Thyroid gland (tissue), 4 donors: Measurements from ENCODE around the gene BRPF3.

Experiments used
- POLR2A ChIP-seq, 2 donors: fragments of 450-650 bp; IDR thresholded peaks; one replicate each; pipeline ENCODE4 v1.6.1; 2017; ENCODE audit warnings: antibody characterized with exemption in 2 of 2, mild to moderate bottlenecking in 2 of 2, moderate library complexity in 1 of 2
- TF ChIP-seq, protein P1 (sequence below), 6 experiments: fragments of 200-600 bp in 3 of 6; fragments of 450-650 bp in 3 of 6; sonication (generic) in 3 of 6; IDR thresholded peaks; one replicate each; pipeline ENCODE4 v1.5.1; 2016 to 2019; ENCODE audit warnings: antibody characterized with exemption in 6 of 6, mild to moderate bottlenecking in 2 of 6, inconsistent platforms in 1 of 6, moderate library complexity in 1 of 6

DNA sequence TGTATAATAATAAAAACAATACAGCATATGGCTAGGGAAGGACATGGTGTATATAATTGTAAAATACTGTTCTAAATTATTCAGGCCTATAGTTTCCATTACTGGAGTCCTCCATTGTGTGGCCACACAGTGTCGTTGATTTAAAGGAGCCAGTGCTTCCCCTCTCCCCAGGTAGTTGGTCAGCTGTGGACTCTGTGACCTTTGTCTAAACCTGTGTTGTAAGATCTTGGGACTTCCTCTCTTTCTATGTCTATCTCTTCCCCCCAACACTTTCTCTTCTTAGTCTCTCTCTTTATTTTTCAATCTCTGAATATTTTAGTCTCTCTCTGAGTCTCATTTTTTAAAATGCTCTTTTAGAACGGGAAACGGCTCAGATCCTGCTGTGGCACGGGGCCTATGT lies 35.6 kb downstream of the BRPF3 start:
- TF ChIP-seq, protein P1, sequence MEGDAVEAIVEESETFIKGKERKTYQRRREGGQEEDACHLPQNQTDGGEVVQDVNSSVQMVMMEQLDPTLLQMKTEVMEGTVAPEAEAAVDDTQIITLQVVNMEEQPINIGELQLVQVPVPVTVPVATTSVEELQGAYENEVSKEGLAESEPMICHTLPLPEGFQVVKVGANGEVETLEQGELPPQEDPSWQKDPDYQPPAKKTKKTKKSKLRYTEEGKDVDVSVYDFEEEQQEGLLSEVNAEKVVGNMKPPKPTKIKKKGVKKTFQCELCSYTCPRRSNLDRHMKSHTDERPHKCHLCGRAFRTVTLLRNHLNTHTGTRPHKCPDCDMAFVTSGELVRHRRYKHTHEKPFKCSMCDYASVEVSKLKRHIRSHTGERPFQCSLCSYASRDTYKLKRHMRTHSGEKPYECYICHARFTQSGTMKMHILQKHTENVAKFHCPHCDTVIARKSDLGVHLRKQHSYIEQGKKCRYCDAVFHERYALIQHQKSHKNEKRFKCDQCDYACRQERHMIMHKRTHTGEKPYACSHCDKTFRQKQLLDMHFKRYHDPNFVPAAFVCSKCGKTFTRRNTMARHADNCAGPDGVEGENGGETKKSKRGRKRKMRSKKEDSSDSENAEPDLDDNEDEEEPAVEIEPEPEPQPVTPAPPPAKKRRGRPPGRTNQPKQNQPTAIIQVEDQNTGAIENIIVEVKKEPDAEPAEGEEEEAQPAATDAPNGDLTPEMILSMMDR (IDR thresholded peaks at IDR 0.05), result no peak
- no peak for TF ChIP-seq POLR2A (IDR thresholded peaks at IDR 0.05)
